Progenitor cell of endocrine pancreas (in vitro differentiated cells): ENCODE data around the gene RHOT1. TPM values are rescaled to one million over a fixed set of nuclear protein-coding genes. Genes with fewer than 3 reads are reported as not detected.
"Not testable (repeated sequence)": the region's sequence is repeated elsewhere in the genome, so short reads cannot be mapped to it uniquely, and the experiment has no call there.

ENCODE experiments used
- DNase-seq: peaks from one replicate; pipeline ENCODE4 v3.0.0; 2021; ENCODE audit warnings: low spot score; ENCODE audit not compliant: unreplicated experiment
- H3K27ac Mint-ChIP-seq: 2 replicates; pipeline ENCODE4 v1.8.0; 2021; ENCODE audit warnings: mild to moderate bottlenecking, moderate library complexity, mixed read lengths
- H3K27me3 Mint-ChIP-seq: 2 replicates; pipeline ENCODE4 v1.8.0; 2021; ENCODE audit warnings: mixed read lengths
- H3K36me3 Mint-ChIP-seq: 2 replicates; pipeline ENCODE4 v1.8.0; 2022; ENCODE audit warnings: mixed read lengths; ENCODE audit not compliant: insufficient read depth
- H3K4me1 Mint-ChIP-seq: 2 replicates; pipeline ENCODE4 v1.8.0; 2021; ENCODE audit warnings: low read depth, mixed read lengths
- H3K4me3 Mint-ChIP-seq: 2 replicates; pipeline ENCODE4 v1.8.0; 2021; ENCODE audit warnings: low read depth, mild to moderate bottlenecking, moderate library complexity, mixed read lengths
- H3K9me3 Mint-ChIP-seq: 2 replicates; pipeline ENCODE4 v1.8.0; 2021; ENCODE audit warnings: low read depth, mixed read lengths
- total RNA-seq: library from RNA; stranded (reverse); gene quantifications from 2 replicates; pipeline ENCODE4 v1.2.1, GENCODE V29; 2021
- TF ChIP-seq, protein P1 (sequence below): fragments of 200-600 bp; sonication (generic); IDR thresholded peaks from one replicate; pipeline ENCODE4 v1.5.0; 2021; ENCODE audit warnings: antibody characterized with exemption, mild to moderate bottlenecking; ENCODE audit not compliant: unreplicated experiment

The RHOT1 gene
- total RNA-seq, 1 donor from 2014 or later, result 33.1 TPM

DNA sequence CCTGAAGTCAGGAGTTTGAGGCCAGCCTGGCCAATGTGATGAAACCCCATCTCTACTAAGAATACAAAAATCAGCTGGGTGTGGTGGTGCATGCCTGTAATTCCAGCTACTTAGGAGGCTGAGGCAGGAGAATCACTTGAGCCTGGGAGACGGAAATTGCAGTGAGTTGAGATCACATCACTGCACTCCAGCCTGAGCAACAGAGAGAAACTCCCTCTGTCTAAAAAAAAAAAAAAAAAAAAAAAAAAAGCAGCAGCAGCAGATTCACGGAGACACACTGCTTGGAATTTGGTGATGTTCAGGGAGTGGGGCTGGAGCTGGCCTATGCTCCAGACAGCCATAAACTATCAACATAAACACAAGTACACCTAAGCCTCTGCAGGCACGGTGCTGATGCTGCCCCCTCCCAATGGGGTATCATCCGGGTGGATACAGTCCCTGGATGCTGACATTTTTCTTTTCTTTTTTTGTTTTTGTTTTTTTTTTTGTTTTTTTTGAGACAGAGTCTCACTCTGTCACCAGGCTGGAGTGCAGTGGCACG, 39.6 kb upstream of the RHOT1 start:
- Mint-ChIP-seq H3K4me1 (peaks cover 2% of the 10 kb centered on the region), H3K4me3 (no peak overlapping the region), H3K36me3 (no peaks in the 10 kb centered on the region), H3K27me3 (peaks cover 8% of the 10 kb centered on the region), H3K27ac (no peak overlapping the region), H3K9me3 (no peaks in the 10 kb centered on the region)
- no peak for DNase-seq
- TF ChIP-seq, protein P1, sequence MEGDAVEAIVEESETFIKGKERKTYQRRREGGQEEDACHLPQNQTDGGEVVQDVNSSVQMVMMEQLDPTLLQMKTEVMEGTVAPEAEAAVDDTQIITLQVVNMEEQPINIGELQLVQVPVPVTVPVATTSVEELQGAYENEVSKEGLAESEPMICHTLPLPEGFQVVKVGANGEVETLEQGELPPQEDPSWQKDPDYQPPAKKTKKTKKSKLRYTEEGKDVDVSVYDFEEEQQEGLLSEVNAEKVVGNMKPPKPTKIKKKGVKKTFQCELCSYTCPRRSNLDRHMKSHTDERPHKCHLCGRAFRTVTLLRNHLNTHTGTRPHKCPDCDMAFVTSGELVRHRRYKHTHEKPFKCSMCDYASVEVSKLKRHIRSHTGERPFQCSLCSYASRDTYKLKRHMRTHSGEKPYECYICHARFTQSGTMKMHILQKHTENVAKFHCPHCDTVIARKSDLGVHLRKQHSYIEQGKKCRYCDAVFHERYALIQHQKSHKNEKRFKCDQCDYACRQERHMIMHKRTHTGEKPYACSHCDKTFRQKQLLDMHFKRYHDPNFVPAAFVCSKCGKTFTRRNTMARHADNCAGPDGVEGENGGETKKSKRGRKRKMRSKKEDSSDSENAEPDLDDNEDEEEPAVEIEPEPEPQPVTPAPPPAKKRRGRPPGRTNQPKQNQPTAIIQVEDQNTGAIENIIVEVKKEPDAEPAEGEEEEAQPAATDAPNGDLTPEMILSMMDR, result no peak

DNA sequence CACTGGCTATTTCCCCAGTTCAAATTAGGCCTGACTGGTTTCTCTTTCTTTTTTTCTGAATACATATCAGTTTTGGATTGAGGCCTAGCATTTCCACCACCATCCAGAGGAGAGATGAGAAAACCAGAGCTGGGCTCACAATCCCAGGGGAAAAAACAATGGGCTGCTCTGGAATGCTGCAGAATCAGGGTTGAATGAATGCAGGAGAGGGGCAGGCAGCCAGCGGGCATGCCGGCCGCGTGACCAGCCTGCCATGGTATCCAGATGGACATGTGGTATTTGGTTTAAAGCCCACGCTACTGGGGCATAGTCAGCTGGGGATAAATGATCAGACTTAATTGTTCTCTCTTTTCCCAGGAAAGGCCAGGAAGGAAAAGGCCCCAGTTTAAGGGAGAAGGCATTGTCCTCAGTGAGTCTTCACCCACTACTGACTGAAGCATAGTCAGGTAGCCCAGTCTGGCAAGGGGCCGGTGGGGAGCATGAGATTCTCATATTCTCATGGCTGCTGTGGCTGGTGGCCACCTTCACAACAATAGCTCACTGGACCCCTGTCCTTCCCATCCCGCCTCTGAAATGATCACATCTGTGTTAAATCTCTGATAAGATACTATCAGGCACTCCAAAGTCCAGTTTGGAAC, 38.7 kb upstream of the RHOT1 start:
- H3K4me1 Mint-ChIP-seq, result peaks cover 2% of the 10 kb centered on the region
- no peak for DNase-seq
- H3K4me3 Mint-ChIP-seq, result no peak overlapping the region
- no peaks in the 10 kb centered on the region for H3K36me3 Mint-ChIP-seq
- H3K27ac Mint-ChIP-seq, result no peak overlapping the region
- H3K27me3 Mint-ChIP-seq, result peaks cover 8% of the 10 kb centered on the region
- no peaks in the 10 kb centered on the region for H3K9me3 Mint-ChIP-seq
- TF ChIP-seq, protein P1, result no peak

DNA sequence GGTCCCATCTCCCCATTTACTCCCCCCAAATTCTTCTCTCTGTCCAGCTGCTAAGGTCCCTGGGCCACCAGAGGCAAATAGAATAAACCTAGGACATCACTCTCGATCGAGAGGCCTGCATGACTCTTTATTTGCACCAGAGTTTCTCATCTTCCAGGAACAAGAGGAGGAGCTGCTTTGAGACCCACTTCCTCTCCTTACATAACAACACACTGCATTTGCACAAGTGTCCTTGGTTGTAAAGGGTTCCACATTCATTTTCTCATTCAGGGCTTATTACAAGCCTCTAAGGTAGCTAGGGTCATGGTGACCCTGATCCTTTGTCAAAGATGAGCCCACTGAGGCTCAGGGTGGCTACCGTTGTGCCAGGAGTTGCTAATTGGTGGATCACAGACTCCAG, 38.1 kb upstream of the RHOT1 start:
- TF ChIP-seq, protein P1, result no peak
- Mint-ChIP-seq H3K36me3 (no peaks in the 10 kb centered on the region), H3K9me3 (no peaks in the 10 kb centered on the region), H3K4me1 (peaks cover 2% of the 10 kb centered on the region), H3K27ac (no peak overlapping the region), H3K27me3 (peaks cover 8% of the 10 kb centered on the region), H3K4me3 (no peak overlapping the region)
- DNase-seq, result no peak

DNA sequence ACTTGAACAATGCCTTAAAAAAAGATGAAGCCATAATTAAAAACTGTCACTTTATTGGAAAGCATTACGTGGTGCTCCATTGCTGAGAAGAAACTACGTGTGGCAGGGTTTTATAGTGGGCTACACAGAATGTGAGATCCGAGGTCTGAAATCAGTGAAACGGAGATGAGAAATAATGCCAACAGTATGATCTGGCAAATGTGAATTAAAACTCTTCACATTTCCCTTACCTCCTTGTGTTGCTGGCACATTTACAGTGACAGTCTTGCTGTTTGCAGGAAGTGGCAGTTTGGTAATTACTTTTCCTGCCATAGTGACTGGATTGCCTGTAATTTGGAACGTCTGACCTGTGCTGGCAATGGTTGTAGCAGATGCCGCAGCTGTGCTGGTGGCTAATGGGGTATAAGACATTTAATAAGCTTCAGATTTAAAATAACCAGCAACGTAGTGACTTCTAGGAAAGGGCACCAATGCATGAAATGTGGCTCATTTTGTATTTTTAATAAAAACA, 35.8 kb upstream of the RHOT1 start:
- not testable (repeated sequence) for H3K4me3 Mint-ChIP-seq, H3K36me3 Mint-ChIP-seq, DNase-seq, H3K4me1 Mint-ChIP-seq, H3K27ac Mint-ChIP-seq, H3K9me3 Mint-ChIP-seq, H3K27me3 Mint-ChIP-seq

DNA sequence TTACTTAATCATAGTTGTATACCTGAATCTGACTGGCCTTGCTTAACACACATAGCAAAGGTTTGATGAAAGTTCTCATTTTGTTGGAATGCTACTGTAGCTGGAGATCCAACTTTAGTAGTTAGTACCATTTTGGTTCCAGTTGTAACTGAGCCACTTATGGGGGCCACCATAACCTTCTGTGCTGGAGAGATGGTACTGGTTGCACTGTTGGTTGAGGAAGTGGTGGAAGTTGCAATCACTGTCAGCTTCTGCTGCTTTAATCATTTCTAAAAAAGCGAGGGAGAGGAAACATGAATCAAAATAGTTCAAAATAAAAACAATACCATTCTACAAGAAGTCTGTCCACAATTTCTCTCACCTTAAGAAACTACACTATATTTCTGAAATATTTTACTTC, 35.1 kb upstream of the RHOT1 start:
- H3K9me3 Mint-ChIP-seq, H3K36me3 Mint-ChIP-seq, H3K4me1 Mint-ChIP-seq, DNase-seq, H3K4me3 Mint-ChIP-seq, H3K27me3 Mint-ChIP-seq, H3K27ac Mint-ChIP-seq: not testable (repeated sequence)

DNA sequence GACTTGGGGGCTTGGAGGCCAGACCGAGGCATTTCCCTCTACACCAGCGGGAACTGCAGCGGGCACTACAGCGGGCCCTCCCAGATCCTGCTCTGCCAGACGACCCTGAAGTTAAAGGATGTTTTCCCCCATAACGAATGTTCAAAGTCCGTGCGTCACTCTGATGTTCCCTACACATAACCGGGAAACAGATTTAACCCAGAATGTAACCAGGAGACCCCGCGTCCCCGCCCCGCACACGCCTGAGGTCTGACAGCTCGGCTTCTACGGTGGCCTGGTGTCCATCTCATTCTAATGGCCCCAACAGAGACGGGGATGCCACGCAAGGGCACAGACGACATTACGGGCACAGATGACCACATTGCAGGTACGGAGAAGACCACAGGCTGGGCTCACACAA, 31.7 kb upstream of the RHOT1 start:
- no peak overlapping the region for H3K4me3 Mint-ChIP-seq
- H3K36me3 Mint-ChIP-seq, result no peaks in the 10 kb centered on the region
- H3K9me3 Mint-ChIP-seq, result no peaks in the 10 kb centered on the region
- TF ChIP-seq, protein P1, result no peak
- no peak for DNase-seq
- H3K4me1 Mint-ChIP-seq, result no peaks in the 10 kb centered on the region
- H3K27ac Mint-ChIP-seq, result no peak overlapping the region
- no peaks in the 10 kb centered on the region for H3K27me3 Mint-ChIP-seq
